DMS114 treated with DMSO at 0.1 percent for 48 hours (cell line): ENCODE measurements around the gene KCNK17.
A peak's percentile ranks its signal among the peaks of the same experiment; 100 is the strongest.
"Not testable (repeated sequence)": the region's sequence is repeated elsewhere in the genome, so short reads cannot be mapped to it uniquely, and the experiment has no call there.

Experiments
- DNase-seq: peaks from one replicate; lab custom pipeline; 2025; ENCODE audit not compliant: unreplicated experiment; lab: John Stamatoyannopoulos, UW

KCNK17 gene

GRCh38 chr6:39302669-39303424 lies 11.4 kb downstream of the KCNK17 start:
- DNase-seq: peak; percentile 77

DNA sequence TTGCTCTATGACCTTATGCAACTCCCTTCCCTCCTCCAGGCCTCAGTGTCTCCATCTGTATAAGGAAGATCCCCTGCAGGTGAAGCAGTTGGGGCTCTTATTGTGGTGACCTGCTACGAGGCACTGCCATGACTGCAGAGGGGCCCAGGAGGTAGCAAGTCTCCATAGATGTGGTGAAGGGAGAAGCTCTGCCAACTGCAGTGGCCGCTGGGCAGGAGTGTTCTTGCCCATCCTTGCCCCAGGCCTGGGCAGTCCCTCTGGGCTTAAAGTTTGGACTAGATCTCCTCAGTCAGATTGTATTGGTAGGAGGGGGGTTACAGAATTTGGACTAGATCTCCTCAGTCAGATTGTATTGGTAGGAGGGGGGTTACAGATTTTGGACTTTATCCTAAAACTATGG lies 12.2 kb downstream of the KCNK17 start:
- no peak for DNase-seq

GRCh38 chr6:39301606-39302005 lies 12.6 kb downstream of the KCNK17 start:
- DNase-seq: no peak

DNA sequence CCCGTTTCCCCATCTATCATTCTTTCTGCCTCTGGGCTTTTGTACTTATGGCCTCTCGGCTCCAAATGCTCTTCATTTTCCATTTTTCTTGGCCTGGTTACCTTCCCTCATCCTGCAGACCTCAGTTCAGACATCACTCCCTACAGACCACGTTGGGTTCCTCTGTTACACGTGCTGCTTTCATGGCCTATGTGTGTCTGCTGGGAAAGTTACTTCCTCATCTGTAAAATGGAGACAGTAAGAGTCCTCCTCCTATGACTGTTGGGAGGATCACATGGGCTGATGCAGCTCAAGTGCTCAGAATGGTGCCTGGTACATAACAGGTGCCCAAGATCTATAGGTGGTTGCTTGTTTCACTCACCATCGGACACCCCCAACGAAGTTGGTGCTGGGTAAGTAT lies 13.5 kb downstream of the KCNK17 start:
- DNase-seq: no peak

DNA sequence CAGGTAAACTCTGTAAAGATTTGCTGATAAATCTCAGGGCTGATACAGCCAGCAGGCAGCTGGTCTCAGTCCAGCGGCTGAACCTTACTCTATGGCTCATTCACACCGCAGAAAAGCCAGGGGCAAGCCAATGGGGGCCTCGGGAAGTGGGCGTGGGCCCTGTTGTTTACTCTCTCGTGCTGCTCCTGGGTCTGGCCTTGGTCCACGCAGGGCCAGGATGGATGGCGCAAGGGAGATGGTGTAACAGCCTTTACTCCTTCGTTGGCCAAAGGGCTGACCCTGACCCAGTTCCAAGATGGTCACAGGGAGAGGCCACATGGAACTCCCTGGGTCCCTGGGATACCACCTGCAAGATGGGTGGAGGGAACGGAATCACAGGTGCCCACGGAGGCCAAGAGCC lies 16.2 kb downstream of the KCNK17 start:
- DNase-seq: no peak

- no peak for DNase-seq
These were observed 17.2 kb downstream of the KCNK17 start for GRCh38 chr6:39296745-39297640.

- no peak for DNase-seq
These were observed 18.6 kb downstream of the KCNK17 start for GRCh38 chr6:39295611-39296011.

GRCh38 chr6:39294899-39295298 lies 19.3 kb downstream of the KCNK17 start:
- DNase-seq: no peak

DNA sequence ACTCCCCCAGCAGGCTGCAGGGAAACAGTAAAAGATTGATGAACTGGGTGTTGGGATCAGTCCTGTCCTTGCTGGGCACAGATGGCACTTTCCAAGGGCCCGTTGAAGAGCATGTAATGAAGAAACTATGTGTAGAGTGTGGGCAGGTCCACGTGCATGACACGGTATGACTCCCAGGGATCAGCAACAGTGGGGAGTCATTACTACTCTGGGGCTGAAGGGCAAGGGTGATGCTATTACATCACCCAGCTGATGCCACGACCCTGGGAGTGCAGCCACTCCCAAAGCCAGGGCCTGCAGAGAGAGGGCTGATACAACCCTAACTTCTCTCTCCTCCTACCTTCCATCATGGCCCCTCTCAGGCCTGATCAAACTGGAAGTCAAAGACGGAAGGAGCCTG lies 20.1 kb downstream of the KCNK17 start:
- no peak for DNase-seq

DNA sequence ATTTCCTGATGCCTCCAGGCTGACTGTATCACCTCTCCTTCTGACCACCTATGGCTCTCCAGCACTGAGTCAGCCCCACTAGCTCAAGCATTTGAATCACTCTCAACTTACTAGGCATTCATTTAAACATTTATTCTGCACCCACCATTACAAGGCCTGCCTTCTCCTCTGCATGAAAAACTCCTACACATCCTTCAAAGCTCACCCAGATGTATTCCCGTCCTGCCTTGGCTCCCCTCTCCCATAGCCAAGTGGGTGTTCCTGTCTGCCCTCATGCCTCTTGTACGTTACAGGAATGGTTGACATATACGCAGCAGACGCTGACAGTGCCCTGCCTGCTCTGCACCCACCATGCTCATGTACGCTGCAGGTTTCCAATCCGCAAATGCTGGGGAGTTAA lies 21.6 kb downstream of the KCNK17 start:
- no peak for DNase-seq

DNA sequence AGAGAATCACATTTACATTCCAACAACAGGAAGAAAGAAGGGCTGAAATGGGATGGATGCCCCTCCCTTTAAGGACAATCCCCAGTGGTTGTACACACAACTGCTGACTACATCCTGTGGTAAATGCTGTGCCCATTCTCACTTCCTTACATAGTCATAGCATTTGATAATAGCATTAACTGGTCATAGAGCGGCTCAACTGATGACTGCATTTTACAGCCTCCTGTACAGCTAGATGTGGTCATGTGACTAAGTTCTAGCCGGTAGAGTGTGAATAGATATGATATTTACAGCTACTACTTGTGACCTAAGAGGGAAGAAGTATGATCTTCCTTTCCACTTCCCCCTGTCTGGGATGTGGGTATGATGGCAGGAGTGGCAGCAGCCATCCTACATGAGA lies 24.7 kb downstream of the KCNK17 start:
- no peak for DNase-seq

GRCh38 chr6:39287601-39288000 lies 26.6 kb downstream of the KCNK17 start:
- no peak for DNase-seq

GRCh38 chr6:39286596-39286995 lies 27.6 kb downstream of the KCNK17 start:
- not testable (repeated sequence) for DNase-seq

DNA sequence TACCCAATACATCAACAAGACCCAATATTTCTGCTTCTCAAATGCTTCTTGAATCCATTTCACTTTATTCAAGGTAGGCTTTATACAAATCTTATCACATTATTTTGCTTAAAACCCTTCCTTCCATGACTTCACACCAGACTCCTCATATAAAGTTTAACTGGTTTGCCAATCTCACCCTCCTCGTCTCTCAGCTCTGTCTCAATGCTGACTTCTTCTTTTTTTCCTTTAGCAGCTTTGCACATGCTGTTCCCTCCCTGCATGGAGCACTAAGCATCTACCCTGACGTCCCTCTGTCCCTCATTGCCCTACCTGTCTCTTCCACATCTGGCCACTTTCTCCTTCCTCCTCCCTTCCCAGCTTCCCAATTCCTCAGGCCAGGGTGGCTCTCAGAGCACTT lies 31.4 kb downstream of the KCNK17 start:
- DNase-seq: no peak

DNA sequence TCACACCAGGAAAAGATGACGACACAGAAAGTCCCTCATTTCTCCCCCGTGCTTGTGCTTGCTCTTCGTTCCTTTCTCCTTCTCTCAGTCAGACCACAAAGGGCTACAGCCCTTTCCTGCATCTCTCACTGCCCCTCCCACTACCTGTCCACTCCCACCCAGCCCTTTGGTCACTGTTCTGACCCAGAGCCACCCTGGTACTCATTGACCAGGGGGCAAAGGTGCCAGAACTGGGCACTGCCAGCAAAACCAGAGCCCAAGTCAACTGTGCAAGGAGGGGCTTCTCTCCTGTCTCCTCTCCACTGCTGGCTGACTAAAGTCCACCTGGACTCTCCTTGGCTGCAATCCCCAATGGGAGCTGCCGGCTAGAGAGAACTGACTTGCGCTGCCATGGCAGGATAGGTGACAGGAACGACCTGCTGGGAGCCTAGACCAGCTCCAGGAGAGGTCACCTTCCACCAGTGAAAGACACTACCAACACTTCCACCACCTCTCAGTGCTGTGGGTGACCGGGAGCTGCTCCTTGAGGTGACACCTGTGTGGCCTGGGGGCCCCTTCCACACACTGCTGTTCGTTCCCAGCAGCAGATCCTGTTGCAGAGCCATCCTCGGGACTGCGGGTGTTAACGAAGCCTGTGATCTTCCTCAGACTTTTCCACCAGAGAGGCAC lies 32.8 kb downstream of the KCNK17 start:
- no peak for DNase-seq

GRCh38 chr6:39280247-39280731 lies 33.9 kb downstream of the KCNK17 start:
- DNase-seq: no peak

DNA sequence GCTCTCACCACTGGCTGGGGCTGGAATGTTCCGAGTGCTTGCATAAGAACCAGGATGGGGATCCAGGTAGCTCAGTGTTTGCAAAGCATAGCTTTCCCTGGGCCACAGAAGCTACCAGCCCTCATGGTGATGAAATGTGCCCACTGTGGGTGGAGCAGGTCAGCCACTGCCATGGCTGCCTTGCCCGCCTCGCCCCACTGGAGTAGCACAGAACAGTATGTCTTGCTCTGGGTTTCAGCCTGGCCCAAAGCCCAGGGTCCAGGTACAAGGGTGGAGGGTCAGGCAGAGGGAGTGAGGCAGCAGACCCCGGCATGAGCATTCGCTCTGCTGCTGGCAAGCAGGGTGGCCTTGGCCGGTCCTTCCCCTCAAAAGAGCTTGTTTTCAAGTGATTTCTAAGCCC lies 34.7 kb downstream of the KCNK17 start:
- no peak for DNase-seq

DNA sequence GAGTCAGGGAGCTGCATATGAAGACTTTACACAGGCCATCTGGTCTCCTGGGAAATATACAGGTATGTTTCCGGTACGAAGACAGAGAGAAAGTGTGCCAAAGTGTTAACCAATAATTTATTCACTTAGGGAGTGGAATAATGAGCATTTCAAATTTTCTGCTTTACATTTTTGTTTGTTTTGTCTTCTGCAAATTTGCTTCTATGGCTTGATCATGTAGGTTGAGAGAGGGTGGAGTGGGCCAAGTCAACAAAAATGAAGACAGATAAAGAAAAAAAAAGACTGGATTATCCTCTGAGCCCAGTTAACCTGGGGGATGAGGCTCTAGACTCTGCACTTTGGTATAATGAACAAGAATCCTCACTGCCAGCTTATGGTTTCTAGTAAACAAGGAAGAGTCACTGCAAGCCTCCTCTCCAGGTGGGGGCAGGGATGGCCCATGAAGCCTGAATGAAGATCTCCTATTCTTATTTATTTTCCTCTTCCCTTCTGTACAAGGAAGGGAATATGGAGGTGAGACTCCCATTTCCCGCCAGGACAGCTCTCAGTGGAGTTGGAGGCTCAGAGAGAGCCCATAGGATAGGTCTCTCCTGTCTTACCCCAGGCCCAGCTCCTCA lies 37.7 kb downstream of the KCNK17 start:
- DNase-seq: no peak

DNA sequence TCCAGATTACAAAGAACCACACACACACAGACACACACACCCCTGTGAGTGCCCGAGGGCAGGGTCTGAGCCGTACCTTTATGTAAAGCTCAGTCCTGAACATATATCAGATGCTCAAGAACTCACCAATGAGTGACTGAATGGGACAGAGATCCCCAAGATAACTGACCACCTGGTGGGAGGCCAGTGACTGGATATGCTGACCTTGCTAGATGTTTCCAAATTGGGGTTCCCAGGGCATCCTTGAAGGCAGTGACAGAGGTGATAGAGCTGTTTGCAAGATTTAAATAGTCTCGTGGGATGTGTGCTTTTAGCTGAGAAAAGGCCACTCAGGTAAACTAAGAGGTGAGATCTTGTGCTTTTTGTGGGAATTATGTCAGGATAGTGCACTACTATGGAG lies 39.3 kb downstream of the KCNK17 start:
- DNase-seq: no peak

DNA sequence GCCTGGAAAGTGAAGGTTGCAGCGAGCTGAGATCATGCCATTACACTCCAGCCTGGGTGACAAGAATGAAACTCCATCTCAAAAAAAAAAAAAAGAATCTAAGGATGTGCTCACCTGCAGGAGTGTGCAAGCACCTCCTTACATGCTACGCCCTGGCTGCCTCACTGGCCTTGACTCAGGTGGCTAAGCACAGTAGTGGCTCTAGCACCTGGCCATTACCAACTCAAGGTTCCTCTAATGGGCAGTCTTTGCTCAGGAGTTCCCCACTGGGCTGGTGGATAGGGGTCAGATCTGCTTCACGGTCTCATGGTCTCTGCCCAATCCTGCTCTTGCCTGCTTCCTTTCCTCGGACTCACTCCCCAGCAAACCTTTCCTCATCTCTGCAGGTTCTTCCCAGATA lies 39.7 kb downstream of the KCNK17 start:
- no peak for DNase-seq

DNA sequence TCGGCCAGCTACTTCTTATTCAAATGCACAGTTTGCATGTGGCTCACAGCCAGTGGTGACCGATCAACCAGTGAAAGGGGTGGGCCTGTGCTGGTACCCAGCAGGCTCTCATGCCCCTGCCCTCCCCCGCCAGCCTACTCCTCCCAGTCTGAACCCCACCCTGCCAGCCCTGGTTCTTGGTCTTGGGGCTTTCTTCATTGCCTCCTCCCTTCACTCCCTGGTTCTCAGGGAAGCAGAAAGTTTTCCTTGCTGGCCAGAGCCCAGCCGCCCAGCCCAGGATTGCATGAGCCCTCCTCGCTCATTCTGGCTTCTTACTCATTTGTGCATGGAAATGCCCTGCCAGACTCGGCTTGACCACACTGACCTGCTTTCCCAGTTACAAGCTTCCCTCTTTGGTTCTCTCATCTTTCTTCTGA lies 40.8 kb downstream of the KCNK17 start:
- no peak for DNase-seq
